Fibroblast of skin of right biceps (primary cell): Measurements from ENCODE around the gene HOXA9.
A peak's percentile ranks its signal among the peaks of the same experiment; 100 is the strongest.

ENCODE experiments used
- DNase-seq: peaks from one replicate; pipeline ENCODE4 v3.0.0-alpha.2; 2013

The HOXA9 gene

DNA sequence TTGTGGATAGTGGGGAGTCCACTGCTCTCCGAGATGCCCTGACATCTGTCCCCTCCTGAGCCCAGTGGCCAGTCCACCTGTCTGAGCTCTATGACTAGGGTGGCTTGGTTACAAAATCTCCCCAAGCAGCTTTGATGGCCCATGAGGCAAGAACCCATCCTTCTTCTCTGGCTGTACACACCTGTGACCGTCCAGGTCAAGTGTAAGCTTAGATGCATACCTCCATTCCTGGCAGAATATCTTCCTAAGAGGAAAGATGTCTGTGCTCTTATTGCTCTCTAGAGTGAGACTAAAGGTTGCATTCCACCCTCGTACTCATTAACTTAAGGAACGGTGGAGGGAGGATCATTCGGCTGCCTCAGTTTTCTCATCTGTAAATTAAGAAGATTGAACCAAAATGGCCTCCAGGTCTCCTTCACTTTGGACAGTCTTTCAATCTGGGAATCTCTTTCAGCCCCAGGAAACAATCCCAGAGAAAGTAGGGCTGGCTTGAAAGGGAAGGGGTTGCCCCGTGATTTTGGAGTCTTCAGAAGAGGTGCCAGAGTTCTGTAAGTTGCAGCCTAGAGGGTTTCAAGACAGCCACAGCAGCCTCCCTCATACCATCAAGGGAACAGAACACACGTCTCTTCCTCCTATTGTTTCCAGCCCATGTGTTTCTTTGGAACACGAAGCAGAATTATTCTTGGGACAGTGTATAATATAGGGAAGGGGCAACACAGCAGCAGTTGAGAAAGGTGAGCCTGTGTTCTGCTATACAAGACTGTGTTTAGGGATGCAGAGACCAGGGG is 40.2 kb downstream of the HOXA9 start:
- no peak for DNase-seq

DNA sequence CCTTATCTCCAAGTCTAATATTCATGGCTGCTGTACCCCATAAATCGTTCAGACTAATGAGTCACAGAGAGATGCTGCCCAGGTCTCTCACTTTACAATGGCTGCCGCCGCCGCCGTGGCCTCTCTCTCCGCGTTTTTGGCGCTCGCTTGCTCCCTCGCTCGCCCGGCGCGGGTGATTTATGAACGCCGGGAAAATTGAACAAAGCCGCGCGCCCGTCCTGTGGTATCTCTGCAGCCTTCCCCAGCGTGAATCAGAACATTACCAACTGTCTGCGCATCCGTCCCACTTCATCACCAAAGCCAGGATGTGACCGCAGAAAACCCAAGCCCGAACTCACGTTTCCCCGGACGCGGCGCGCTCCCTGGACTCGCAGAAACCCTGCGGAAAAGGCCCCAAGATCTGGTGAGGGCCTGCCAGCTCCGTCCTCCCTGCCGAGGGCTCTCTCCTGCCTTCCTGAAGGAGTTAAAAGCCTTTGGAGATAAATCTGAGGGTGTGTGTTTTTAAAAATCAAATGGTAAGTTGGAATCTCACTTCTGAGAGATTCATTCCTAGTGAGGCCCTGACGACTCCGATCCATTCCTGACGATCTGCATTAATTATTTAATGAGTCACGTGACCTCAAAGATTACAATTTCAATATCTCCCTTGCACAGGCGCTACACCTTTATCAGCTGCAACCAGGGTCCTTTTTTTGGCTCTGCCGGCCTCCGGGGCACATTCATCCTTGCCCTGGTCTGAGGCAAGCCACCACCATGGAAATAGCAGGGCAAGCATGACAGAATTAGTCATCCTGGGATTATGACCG is 41.0 kb downstream of the HOXA9 start:
- DNase-seq: peak; percentile 89

DNA sequence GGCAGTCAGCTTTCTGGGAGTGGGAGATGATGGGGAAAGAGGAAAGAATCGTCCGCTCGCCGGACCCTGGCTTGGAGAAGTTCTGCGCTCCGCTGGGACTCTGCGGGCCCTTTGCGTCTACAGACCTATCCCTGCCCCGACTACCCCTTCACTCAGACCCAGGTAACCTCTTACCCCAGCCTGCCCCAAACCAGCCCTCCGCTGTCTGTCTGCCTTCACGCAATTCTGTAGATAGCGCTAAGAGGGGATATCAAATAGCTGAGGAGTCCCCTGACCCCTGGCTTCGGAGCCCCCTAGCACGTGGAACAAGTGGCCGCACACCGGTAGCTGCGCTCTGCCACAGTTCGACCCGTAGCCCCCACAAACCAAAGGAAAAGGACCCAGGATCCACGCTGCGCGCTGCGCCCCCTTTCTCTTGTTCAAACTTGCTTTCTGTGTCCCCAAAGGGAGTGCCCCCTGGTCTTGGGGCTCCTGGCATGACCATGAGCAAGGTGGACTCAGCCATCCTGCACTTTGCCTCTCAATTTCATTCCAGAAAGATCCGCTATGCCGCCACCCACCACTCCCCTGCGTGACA is 41.8 kb downstream of the HOXA9 start:
- no peak for DNase-seq

DNA sequence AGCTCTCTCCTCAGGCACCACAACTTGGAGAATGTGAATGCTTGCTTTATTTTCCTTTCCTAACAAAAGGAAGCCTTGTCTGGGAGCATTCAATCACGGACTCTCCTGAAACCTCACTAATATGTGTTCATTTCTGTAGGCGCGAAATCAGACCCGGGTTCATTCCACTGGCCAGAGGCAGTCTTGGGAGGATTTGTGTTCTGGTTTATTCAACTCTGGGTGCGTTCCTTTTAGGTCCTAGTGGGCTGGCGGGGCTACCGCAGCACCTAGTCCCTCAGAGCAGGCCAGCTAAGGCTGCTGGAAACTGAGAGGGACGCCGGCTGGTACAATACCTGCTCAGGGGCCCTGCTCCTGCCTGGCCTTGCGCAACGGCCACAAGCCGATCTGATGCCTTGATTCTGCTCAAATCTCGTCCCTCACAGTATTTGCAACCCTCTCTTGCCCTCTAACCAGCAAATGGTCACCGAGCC is 42.3 kb downstream of the HOXA9 start:
- DNase-seq: no peak

DNA sequence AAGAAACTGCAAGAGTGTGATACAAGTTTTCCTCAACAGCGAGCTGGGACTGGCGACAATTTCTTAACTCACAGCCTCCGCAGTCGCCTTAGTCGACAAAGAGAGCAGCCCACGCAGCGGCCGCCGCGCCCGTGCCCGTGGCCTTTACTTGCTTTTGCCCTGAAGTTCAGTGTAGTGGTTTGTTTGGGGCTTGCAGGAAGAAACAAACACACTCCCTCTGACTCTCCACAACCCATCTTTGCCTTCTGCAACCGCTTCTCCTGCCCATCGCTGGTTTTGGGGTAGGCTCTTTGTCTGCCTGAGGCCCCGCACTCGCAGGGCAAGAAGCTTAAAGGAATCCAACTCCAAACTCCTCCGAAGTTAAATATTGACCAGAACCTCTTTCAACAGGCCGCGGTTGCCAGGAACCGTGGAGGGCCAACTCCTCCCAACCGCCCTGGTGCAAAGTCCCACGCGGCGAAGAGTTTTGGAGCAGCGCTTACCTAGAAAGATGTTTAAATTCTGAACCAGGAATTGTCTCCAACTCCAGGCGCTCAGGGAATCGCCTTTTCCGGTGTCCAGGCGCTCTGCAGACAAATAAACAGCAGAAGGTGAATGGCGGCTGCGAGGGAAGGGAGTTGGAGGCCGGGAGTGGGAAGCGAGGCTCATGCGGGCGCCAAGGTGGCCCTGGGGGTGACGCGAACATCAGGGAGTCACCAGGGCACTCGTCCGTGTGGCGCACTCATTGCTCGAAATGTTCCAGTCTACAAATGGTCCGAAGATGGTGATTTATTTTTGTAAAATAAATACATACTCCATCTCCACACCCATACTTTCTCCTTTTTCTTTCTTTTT is 43.0 kb downstream of the HOXA9 start:
- no peak for DNase-seq

DNA sequence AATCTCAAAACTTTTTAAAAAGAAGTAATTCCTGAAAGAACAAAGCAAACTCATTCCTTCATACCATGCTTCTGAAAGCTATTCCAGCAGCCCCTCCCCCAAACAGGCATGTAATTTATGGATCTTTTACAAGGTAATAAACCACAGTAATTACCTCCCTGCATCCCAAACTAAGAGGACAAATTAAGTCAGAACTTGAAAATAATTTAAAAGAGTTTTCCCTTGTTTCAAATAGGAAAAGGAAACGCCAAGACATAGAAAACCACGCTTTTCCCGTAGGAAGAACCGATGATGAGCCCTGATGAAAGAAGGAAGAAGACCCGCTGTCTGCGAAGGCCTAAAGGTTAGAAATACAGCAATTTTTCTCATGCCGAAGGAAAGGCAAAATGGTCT is 43.7 kb downstream of the HOXA9 start:
- DNase-seq: no peak

DNA sequence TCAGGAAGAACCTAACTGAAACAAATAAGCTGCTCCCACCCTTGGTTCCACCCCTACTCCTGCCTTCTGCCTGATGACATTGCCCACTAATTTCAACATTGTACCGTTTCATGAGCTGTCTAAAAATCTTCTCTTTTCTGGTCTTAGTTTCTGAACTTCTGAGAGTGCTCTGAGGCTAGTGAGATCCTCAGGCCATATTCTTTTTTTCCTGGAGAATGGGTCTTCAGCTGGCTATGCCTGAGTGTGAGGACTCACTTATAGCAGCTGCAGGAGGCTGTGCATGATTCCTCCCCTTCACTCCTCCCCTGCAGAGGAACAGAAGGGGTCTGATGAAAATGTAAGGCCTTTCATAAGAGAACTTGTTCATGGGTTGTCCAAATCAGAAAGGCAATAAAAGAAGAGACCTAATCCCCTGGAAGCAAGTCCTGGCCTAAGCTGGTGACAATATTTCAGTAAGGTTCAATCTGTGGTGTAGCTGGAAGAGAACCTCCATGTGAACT is 45.9 kb downstream of the HOXA9 start:
- no peak for DNase-seq

DNA sequence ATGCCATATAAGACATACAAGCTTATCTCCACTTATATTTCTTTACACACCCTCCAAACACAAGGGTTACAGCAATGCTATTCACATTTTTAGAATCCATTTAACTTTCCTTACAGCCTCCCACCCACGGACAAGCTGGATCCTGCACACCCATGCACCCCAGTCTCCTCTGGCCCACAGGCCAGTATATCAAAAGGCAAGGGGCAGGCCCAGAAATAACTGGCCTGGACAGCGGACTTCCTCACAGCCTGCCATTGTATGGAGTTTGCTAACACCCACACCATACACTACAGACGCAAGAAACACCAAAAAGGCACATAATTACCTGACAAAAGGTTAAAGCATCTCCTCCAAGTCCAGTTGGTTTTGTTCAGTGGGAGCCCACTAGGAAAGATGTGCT is 46.8 kb downstream of the HOXA9 start:
- no peak for DNase-seq

DNA sequence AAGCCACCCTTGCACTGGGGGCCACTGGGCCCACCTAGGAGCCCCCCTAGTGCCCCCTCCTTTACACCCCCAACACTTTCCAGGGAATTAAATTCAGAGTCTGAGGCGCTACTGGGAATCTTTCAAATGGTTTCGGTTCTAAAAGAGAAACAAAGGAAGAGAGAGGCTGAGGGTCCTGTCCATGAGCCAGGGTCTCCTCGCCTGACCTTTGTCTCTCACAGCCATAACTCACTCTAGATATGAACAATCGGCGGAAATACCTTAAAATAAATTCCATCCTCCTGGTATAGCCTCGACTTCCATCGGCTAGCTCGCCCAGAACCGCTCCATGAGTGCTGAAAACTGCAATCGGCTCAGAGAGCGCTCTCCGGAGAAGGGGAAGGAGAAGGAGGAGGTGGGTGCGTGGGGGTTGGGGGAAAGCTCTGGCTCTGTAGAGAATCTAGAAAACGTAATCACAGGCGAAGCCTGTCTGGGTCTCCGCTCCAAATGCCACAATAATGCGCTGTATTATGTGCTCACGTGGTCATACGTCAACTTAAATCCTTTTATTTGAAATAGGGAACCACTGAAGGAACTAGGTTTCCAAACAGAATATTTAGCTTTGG is 47.3 kb downstream of the HOXA9 start:
- DNase-seq: peak; percentile 45

DNA sequence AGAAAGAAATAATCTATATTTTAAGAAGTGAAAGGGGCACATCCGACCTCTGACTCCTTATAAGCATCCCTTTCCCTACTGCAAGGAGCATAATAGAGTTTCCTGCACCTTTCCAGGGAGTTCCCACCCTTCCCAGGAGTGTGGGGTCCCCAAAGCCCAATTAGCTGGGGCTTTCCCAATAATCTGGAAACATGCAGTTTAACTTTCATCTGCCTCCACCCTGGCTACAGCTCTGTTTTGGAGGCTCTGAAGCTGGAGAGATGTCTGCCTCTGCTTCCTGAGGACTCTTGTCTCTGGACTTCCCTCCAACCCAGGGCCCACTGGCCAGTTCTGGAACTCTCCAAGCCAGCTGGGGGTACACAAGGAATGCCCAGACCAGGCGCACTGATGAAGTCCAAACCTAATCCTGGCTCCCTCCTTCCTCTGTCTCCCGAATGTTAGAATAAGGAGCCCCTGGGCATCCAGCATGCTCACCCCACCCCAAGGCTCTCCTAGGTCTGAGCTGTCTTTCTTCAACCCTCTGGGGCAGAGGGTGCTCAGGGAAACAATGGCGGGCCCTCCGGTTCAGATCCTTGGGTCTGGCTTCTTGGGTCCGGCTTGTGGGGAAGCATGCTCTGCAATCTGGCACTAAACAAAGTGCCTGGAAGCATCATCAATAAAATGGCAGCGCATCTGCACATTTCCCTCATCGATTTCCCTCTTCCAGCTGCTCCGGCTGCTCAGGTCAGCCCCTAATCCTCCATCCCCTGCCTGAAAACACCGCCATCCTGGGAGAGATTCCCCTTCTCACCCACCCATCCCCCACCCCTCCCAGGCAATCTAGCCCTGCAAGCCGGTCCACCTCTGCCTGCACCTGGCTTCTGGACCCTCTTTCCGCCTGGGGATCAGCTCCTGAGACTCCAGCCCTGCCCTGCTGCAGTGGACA is 48.1 kb downstream of the HOXA9 start:
- no peak for DNase-seq

DNA sequence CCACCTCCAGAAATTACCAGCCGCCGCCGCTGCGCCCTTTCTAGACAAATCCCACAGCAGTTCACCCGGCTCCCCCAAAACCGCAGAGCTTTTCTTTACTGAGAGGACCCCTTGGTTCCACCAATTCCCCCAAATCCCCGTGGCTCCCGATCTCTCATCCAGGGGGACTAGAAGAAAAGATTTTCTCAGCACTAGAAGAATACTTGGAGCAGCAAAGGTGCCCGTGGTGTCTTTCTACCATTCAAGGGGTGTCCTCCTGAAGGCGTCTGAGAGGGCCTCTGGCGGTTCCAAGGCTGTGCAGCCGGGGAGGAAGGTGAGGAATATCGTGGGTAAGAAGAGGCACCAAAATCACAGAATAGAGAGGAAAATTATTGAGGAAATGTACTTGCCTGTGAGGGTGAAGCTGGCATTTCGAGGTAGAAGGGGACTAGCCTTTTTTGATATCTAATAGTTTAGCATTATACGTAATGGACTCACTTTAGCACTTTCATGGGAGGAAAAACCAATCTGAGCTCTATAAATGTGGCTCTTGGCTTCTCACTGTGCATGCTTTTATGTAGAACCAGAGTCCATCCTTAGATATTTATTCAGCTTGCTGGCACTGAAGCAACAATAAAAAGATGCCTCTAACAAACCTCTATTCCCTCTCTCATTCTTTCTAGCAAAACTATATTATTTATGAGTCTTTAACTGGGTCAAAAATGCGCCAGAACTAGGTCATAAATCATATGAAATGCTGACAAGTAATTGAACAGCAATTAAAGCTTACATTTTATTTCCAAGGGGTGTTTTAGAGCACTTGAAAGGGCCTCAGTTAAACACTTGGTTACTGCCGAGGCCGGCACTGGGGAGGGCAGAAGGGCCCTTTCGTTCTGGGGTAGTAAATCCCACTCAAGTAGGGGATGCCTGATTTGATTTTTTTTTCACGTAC is 49.0 kb downstream of the HOXA9 start:
- no peak for DNase-seq

DNA sequence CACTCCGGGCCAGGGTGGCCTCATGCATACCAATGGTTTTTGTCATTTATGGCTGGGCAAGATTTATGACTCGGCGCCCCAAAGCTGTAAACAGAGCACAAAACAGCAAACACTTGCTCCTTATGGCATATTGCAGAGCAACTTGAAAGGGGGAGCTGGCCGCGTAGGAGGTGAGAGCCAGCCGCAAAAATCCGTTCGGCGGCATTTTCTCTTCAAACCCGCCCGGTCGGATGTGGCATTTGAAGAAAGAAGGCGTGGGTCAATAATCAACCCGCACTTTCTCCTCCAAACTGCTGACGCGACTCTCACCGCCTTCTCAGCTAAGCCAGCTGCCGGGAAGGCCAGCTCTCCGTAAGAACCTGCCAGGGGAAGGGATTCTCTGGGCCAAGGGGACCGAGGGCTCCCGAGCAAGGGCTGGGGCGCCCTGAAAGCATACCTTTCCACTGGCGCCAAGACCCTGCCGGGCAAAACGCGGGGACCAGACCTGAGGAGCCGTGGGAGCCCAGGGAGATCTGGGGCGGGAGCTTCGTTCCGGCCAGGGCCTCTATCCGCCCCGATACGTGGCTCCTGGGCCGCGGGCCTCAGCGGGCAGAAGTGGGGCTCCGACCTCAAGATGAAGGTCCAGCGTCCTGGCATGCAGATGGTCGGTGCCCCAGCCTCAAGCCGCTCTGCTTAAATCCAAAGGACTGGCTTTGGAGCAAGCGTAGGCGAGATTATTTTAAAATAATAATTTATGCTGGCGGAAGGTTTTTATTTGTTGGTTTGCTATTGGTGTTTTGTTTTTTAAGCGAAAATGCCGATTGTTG is 49.9 kb downstream of the HOXA9 start:
- no peak for DNase-seq

DNA sequence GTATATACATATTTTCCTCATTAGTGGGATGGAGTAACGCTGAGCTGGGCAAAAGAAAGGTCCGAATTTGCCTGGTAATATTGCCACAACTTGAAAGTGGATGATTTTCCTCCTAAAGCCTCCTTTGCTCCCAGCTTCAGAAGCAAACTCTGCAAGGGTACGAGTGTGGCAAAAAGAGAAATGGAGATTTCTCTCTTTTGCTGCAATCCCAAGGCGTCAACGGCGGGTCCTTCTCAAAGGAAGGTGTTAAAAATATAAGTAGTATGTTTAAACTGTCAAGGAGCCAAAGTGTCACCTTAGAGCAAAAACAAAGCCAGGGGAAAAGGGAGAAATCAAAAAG is 50.5 kb downstream of the HOXA9 start:
- DNase-seq: no peak

DNA sequence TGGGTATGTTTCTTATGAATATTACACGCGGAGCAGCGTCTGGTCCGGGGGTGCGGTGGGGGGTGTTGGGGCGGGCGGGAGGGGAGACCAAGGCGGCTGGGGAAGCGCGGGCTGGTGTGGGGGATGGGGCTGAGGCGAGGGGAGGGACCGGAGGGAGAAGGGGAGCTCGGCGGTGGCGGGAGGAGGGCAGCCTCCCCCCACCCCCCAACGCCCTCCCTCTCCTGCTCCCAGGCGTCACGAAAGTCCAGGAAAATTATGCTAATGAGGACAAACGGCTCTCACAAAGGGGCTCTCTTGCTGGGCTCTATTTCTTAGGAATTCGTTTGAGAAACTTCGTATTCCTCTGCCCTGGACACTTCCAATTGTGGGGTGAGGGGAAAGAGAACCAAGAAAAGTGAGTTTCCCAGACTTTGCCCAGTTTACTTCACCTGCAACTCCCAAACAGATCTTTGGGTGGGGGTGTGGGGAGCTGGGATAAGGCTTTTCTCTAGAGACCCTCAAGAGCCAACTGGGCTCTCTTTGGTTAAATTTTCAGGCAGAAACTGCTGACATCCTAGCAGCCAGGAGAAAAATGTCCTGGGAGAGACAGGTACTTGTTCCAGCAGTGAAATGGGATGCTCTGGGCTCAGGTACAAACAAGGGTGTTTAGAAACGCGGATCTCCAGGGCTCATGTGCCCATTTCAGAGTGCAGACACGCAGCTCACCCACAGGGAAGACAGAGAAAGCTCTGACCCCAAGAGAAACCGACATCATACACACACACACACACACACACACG is 51.2 kb downstream of the HOXA9 start:
- DNase-seq: peak; percentile 46

DNA sequence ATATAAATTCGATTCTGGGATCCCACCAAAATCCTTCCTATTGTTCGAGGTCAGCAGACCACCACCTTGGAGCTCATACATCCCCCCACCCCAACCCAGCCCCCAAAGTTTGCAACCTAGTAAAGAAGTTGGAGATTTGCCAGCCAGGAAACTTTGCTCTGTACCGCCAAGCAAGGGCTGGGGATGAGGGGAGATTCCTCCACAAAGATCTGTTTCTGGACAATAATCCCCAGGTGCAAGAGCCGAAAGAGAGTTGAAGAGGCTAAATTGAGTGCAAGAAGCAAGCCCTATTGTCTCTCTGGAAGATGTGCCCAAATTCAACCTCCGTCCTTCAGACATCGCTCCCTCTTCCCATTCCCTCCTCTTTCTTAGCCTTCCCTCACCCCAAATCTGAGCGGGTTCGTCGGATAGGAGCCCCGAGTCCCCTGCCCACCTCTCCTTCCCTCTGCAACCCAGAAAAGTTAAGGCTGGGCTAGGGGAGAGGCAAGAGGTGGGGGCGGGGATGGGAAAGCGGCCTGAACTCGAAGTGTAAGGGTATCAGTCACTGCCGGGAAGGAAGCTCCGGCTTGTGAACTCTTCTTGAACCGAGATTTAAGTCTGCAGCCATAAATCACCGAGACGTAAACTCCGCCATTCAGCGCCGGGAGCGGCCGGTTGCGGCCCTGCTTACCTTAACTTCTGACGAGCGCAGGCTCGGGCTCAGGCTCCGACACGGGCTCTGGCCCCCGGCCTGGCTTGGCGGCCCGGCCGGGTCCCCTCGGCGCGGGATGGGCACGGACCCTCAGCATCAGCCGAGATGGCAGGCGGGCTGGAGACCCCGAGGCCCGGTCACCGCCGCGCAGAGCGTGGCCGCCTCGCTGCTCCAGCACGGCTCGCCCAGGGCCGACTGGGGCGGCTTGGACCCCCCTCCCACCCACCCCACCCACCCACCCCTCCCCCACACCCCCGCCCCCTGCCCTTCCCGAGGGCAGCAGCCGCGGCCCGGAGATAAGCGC is 52.1 kb downstream of the HOXA9 start:
- peak; percentile 83 for DNase-seq
